Measurements from ENCODE around the gene UBIAD1.

DNA sequence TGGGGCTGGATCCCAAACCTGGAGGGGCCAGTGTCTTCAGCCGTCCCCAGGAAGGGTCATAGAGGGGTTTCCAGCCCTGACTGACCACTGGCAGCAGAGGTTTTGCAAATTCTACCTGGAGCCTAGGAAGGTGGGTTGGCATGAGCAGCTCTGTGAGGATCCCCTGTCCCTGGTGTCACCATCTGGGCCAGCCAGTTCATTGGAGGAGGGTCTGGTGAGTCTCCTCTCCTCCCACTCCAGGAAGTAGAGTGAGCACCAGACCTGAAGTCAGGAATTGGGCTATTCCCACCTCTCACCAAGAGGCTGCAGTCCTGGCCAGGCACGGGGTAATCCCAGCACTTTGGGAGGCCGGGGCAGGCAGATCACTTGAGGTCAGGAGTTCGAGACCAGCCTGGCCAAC is 57.4 kb downstream of the UBIAD1 start:
- TF ChIP-seq, protein P1, sequence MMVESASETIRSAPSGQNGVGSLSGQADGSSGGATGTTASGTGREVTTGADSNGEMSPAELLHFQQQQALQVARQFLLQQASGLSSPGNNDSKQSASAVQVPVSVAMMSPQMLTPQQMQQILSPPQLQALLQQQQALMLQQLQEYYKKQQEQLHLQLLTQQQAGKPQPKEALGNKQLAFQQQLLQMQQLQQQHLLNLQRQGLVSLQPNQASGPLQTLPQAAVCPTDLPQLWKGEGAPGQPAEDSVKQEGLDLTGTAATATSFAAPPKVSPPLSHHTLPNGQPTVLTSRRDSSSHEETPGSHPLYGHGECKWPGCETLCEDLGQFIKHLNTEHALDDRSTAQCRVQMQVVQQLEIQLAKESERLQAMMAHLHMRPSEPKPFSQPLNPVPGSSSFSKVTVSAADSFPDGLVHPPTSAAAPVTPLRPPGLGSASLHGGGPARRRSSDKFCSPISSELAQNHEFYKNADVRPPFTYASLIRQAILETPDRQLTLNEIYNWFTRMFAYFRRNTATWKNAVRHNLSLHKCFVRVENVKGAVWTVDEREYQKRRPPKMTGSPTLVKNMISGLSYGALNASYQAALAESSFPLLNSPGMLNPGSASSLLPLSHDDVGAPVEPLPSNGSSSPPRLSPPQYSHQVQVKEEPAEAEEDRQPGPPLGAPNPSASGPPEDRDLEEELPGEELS (CRISPR knock-in tag; IDR thresholded peaks at IDR 0.05) = no peak
- TF ChIP-seq, protein P2, sequence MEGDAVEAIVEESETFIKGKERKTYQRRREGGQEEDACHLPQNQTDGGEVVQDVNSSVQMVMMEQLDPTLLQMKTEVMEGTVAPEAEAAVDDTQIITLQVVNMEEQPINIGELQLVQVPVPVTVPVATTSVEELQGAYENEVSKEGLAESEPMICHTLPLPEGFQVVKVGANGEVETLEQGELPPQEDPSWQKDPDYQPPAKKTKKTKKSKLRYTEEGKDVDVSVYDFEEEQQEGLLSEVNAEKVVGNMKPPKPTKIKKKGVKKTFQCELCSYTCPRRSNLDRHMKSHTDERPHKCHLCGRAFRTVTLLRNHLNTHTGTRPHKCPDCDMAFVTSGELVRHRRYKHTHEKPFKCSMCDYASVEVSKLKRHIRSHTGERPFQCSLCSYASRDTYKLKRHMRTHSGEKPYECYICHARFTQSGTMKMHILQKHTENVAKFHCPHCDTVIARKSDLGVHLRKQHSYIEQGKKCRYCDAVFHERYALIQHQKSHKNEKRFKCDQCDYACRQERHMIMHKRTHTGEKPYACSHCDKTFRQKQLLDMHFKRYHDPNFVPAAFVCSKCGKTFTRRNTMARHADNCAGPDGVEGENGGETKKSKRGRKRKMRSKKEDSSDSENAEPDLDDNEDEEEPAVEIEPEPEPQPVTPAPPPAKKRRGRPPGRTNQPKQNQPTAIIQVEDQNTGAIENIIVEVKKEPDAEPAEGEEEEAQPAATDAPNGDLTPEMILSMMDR (IDR thresholded peaks at IDR 0.05) = no peak
- TF ChIP-seq NR2C2 (CRISPR knock-in tag; IDR thresholded peaks at IDR 0.05) (no peak), SMAD4 (CRISPR knock-in tag; IDR thresholded peaks at IDR 0.05) (no peak), ZNF232 (CRISPR knock-in tag; IDR thresholded peaks at IDR 0.05) (no peak), TP53 (CRISPR knock-in tag; IDR thresholded peaks at IDR 0.05) (no peak), JUN (CRISPR knock-in tag; IDR thresholded peaks at IDR 0.05) (no peak), CREM (CRISPR knock-in tag; IDR thresholded peaks at IDR 0.05) (no peak)
- TF ChIP-seq, protein P3, sequence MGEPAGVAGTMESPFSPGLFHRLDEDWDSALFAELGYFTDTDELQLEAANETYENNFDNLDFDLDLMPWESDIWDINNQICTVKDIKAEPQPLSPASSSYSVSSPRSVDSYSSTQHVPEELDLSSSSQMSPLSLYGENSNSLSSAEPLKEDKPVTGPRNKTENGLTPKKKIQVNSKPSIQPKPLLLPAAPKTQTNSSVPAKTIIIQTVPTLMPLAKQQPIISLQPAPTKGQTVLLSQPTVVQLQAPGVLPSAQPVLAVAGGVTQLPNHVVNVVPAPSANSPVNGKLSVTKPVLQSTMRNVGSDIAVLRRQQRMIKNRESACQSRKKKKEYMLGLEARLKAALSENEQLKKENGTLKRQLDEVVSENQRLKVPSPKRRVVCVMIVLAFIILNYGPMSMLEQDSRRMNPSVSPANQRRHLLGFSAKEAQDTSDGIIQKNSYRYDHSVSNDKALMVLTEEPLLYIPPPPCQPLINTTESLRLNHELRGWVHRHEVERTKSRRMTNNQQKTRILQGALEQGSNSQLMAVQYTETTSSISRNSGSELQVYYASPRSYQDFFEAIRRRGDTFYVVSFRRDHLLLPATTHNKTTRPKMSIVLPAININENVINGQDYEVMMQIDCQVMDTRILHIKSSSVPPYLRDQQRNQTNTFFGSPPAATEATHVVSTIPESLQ (CRISPR knock-in tag; IDR thresholded peaks at IDR 0.05) = no peak
- TF ChIP-seq, protein P4, sequence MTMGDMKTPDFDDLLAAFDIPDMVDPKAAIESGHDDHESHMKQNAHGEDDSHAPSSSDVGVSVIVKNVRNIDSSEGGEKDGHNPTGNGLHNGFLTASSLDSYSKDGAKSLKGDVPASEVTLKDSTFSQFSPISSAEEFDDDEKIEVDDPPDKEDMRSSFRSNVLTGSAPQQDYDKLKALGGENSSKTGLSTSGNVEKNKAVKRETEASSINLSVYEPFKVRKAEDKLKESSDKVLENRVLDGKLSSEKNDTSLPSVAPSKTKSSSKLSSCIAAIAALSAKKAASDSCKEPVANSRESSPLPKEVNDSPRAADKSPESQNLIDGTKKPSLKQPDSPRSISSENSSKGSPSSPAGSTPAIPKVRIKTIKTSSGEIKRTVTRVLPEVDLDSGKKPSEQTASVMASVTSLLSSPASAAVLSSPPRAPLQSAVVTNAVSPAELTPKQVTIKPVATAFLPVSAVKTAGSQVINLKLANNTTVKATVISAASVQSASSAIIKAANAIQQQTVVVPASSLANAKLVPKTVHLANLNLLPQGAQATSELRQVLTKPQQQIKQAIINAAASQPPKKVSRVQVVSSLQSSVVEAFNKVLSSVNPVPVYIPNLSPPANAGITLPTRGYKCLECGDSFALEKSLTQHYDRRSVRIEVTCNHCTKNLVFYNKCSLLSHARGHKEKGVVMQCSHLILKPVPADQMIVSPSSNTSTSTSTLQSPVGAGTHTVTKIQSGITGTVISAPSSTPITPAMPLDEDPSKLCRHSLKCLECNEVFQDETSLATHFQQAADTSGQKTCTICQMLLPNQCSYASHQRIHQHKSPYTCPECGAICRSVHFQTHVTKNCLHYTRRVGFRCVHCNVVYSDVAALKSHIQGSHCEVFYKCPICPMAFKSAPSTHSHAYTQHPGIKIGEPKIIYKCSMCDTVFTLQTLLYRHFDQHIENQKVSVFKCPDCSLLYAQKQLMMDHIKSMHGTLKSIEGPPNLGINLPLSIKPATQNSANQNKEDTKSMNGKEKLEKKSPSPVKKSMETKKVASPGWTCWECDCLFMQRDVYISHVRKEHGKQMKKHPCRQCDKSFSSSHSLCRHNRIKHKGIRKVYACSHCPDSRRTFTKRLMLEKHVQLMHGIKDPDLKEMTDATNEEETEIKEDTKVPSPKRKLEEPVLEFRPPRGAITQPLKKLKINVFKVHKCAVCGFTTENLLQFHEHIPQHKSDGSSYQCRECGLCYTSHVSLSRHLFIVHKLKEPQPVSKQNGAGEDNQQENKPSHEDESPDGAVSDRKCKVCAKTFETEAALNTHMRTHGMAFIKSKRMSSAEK (CRISPR knock-in tag; IDR thresholded peaks at IDR 0.05; ENCODE audit: borderline replicate concordance) = no peak
- TF ChIP-seq, protein P5, sequence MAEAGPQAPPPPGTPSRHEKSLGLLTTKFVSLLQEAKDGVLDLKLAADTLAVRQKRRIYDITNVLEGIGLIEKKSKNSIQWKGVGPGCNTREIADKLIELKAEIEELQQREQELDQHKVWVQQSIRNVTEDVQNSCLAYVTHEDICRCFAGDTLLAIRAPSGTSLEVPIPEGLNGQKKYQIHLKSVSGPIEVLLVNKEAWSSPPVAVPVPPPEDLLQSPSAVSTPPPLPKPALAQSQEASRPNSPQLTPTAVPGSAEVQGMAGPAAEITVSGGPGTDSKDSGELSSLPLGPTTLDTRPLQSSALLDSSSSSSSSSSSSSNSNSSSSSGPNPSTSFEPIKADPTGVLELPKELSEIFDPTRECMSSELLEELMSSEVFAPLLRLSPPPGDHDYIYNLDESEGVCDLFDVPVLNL (CRISPR knock-in tag; IDR thresholded peaks at IDR 0.05; ENCODE audit: borderline replicate concordance, low read depth) = no peak
- TF ChIP-seq, protein P6, sequence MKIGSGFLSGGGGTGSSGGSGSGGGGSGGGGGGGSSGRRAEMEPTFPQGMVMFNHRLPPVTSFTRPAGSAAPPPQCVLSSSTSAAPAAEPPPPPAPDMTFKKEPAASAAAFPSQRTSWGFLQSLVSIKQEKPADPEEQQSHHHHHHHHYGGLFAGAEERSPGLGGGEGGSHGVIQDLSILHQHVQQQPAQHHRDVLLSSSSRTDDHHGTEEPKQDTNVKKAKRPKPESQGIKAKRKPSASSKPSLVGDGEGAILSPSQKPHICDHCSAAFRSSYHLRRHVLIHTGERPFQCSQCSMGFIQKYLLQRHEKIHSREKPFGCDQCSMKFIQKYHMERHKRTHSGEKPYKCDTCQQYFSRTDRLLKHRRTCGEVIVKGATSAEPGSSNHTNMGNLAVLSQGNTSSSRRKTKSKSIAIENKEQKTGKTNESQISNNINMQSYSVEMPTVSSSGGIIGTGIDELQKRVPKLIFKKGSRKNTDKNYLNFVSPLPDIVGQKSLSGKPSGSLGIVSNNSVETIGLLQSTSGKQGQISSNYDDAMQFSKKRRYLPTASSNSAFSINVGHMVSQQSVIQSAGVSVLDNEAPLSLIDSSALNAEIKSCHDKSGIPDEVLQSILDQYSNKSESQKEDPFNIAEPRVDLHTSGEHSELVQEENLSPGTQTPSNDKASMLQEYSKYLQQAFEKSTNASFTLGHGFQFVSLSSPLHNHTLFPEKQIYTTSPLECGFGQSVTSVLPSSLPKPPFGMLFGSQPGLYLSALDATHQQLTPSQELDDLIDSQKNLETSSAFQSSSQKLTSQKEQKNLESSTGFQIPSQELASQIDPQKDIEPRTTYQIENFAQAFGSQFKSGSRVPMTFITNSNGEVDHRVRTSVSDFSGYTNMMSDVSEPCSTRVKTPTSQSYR (CRISPR knock-in tag; IDR thresholded peaks at IDR 0.05) = no peak

All from WTC11 (cell line).